HAP-1 (cell line): ENCODE measurements around the gene KSR2.
"Not testable (repeated sequence)": the region's sequence is repeated elsewhere in the genome, so short reads cannot be mapped to it uniquely, and the experiment has no call there.

Source experiments
- DNase-seq, 2 experiments: peaks; one replicate each; pipeline ENCODE4 v3.0.0-alpha.2; 2016 to 2020; ENCODE audit warnings: low spot score in 2 of 2
- H3K27me3 ChIP-seq: fragments of 250-450 bp; sonication (Bioruptor Pico); 2 replicates; pipeline ENCODE4 v1.5.1; 2020; ENCODE audit warnings: low read depth, mild to moderate bottlenecking, moderate library complexity
- H3K36me3 ChIP-seq: fragments of 250-450 bp; sonication (Bioruptor Pico); replicated peaks from 2 replicates; pipeline ENCODE4 v1.5.1; 2020; ENCODE audit warnings: mild to moderate bottlenecking
- H3K4me1 ChIP-seq: fragments of 250-450 bp; sonication (Bioruptor Pico); 2 replicates; pipeline ENCODE4 v1.5.1; 2020; ENCODE audit warnings: mild to moderate bottlenecking
- H3K4me3 ChIP-seq: fragments of 250-450 bp; sonication (Bioruptor Pico); 2 replicates; pipeline ENCODE4 v1.5.1; 2020; ENCODE audit warnings: mild to moderate bottlenecking, moderate library complexity
- H3K9me3 ChIP-seq: fragments of 250-450 bp; sonication (Bioruptor Pico); 2 replicates; pipeline ENCODE4 v1.5.1; 2020; ENCODE audit warnings: mild to moderate bottlenecking, moderate library complexity
- in situ Hi-C: fragments of 300-500 bp; cut with MboI; formaldehyde crosslinking; loops from 3 replicates; pipeline ENCODE4 v1.14.3; 2020; ENCODE audit warnings: low sequenced_read_pairs, inconsistent platforms, mixed read lengths

The KSR2 gene

GRCh38 chr12:117803001-117803400 lies 165.8 kb downstream of the KSR2 start:
- no peaks in the 10 kb centered on the region for H3K4me1 ChIP-seq
- H3K4me3 ChIP-seq, result no peak overlapping the region
- H3K27me3 ChIP-seq, result no peaks in the 10 kb centered on the region
- no peaks in the 10 kb centered on the region for H3K36me3 ChIP-seq
- H3K9me3 ChIP-seq, result no peaks in the 10 kb centered on the region
- in situ Hi-C loops, result no loop called here
- no peak for DNase-seq

DNA sequence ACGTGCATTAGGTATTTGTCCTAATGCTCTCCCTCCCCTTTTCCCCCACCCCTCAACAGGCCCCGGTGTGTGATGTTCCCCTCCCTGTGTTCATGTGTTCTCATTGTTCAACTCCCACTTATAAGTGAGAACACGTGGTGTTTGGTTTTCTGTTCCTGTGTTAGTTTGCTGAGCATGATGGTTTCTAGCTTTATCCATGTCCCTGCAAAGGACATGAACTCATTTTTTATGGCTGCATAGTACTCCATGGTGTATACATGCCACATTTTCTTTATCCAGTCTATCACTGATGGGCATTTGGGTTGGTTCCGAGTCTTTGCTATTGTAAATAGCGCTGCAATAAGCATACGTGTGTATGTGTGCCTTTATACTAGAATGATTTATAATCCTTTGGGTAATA lies 168.1 kb downstream of the KSR2 start:
- in situ Hi-C loops, H3K4me1 ChIP-seq, H3K4me3 ChIP-seq, H3K27me3 ChIP-seq, H3K36me3 ChIP-seq, H3K9me3 ChIP-seq, DNase-seq: not testable (repeated sequence)

DNA sequence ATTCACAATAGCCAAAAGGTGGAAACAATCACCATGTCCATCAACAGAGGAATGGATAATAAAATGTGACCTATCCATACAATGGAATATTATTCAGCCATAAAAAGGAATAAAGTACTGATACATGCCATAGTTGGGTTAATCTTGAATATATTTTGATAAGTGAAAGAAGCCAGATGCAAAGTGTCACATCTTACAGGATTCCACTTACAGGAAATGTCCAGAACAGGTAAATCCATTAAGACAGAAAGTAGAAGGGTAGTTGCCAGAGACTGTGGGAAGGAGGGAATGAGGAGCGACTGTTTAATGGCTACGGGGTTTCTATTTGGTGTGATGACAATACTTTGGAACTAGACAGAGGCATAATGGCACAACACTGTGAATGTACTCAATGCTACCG lies 171.6 kb downstream of the KSR2 start:
- DNase-seq, result no peak
- Histone ChIP-seq H3K27me3 (no peaks in the 10 kb centered on the region), H3K36me3 (no peaks in the 10 kb centered on the region), H3K4me1 (no peaks in the 10 kb centered on the region), H3K4me3 (no peak overlapping the region), H3K9me3 (no peaks in the 10 kb centered on the region)
- in situ Hi-C loops, result no loop called here

DNA sequence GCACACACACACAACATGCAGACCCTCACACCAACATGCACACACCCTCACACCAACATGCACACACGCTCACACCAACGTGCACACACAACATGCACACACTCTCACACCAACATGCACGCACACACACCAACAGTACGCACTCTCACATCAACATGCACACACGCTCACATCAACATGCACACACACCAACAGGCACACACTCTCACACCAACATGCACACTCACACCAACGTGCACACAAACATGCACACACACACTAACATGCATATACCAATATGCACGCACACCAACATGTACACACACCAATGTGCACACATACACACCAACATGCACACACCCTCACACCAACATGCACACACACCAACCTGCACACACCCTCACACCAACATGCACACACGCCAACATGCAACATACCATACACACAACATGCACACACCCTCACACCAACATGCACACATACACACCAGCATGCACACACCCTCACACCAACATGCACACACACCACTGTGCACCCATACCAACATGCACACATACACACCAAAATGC lies 175.8 kb downstream of the KSR2 start:
- in situ Hi-C loops, result no loop called here
- DNase-seq, result no peak
- no peaks in the 10 kb centered on the region for H3K9me3 ChIP-seq
- no peaks in the 10 kb centered on the region for H3K36me3 ChIP-seq
- H3K4me3 ChIP-seq, result no peak overlapping the region
- no peaks in the 10 kb centered on the region; the same call in 1 of the 2 replicates for H3K27me3 ChIP-seq
- no peaks in the 10 kb centered on the region for H3K4me1 ChIP-seq

DNA sequence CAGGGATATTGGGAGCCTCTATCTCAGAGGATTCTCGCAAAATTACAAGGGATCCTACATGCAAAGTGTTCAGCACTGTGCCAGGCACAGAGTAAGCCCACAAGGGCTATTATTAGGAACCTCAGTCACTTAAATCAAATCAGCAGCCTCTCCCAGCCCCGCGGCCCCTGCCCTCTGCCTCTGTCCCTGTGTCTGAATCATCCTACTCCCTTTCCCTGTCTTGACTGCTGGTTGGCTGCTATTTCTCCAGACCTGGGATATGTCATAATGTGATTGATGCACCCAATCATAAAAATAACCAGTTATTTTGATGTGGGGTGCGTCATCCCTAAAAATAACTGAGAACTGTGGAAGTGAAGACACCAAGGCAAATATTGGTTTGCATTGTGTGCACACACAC lies 176.3 kb downstream of the KSR2 start:
- in situ Hi-C loops, result no loop called here

GRCh38 chr12:117790948-117791347 lies 177.8 kb downstream of the KSR2 start:
- no peaks in the 10 kb centered on the region for H3K4me1 ChIP-seq
- no peak overlapping the region for H3K4me3 ChIP-seq
- H3K27me3 ChIP-seq, result no peaks in the 10 kb centered on the region; the same call in 1 of the 2 replicates
- in situ Hi-C loops, result no loop called here
- H3K36me3 ChIP-seq, result no peaks in the 10 kb centered on the region
- H3K9me3 ChIP-seq, result no peaks in the 10 kb centered on the region
- no peak for DNase-seq

More for the DNA sequence above, 176.3 kb downstream of the KSR2 start:
- Histone ChIP-seq H3K9me3 (no peaks in the 10 kb centered on the region), H3K4me3 (no peak overlapping the region), H3K36me3 (no peaks in the 10 kb centered on the region), H3K27me3 (no peaks in the 10 kb centered on the region; the same call in 1 of the 2 replicates), H3K4me1 (no peaks in the 10 kb centered on the region)
- no peak for DNase-seq

DNA sequence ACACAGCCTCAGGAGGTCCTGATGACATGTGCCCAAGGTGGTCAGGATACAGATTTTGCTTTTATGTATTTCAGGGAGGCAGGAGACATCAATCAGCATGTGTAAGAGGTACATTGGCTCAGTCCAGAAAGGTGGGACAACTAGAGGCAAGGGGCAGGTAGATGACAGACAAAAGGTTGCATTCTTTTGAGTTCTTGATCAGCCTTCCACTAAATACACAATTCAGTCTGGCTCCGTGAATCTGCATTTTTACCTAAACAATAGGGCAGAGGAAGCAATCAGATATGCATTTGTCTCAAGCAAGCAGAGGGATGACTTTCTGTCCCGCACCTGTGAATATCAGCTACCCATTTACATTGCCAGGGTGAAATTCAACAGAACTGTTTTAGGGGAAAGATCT lies 178.6 kb downstream of the KSR2 start:
- in situ Hi-C loops, result no loop called here
- Histone ChIP-seq H3K27me3 (no peaks in the 10 kb centered on the region; the same call in 1 of the 2 replicates), H3K36me3 (no peaks in the 10 kb centered on the region), H3K4me1 (no peaks in the 10 kb centered on the region), H3K4me3 (no peak overlapping the region), H3K9me3 (no peaks in the 10 kb centered on the region)
- no peak for DNase-seq

DNA sequence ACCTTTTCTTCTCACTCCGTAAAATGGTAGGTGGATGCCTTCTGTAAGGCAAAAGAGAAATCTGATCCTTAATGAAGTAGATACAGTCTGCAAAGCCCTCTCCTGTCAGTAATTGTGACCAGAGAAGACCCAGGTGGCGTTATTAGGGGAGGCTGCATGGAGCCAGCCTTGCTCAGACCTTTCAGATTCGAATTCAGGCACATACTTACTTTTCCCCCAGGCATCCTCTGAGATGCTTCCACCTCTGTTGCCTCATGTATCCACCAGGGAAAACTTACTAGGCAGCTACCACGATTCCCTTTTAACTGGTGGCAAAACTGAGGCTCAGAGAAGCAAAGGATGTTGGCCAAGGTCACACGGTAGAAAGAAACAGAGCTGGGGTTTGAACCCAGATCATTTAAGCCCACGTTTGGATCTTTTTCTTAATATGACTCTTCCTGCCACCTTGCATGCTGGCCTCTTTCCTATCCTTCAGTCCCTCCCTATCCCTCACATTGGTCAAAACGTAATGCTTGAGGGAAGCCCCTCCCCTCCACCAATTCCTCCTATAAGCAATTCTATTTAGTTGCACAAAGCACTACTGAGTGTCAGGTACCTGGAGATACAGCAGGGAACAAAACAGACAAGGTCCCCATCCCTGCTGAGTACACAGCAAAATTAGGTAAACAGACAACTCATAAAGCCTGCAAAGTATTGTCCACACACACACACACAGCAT lies 179.4 kb downstream of the KSR2 start:
- in situ Hi-C loops, result no loop called here
- H3K9me3 ChIP-seq, result no peaks in the 10 kb centered on the region
- no peaks in the 10 kb centered on the region for H3K4me1 ChIP-seq
- no peaks in the 10 kb centered on the region for H3K36me3 ChIP-seq
- DNase-seq, result no peak
- no peak overlapping the region for H3K4me3 ChIP-seq
- no peaks in the 10 kb centered on the region; the same call in 1 of the 2 replicates for H3K27me3 ChIP-seq

DNA sequence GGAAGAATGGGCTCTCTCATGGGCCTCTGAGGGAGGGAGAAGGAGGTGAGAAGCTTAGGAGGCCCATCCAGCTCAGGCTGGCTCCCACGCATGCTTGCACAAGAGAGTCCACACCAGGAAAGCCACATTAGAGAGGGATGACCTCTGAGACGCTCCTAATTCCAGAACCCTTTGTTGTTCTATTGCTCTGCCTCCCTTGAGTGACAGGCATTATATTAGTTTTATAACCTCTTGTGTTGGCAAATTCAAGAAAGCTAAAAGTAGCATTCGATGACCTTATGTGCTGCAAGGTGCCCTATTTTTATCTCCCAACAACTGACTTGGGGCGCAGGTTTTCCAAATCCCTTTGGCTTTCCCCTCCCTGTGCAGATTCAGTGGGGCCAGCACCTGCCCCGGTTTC lies 190.1 kb downstream of the KSR2 start:
- no peak overlapping the region for H3K4me3 ChIP-seq
- H3K4me1 ChIP-seq, result no peaks in the 10 kb centered on the region
- no peaks in the 10 kb centered on the region for H3K9me3 ChIP-seq
- H3K36me3 ChIP-seq, result no peaks in the 10 kb centered on the region
- no peaks in the 10 kb centered on the region for H3K27me3 ChIP-seq
- in situ Hi-C loops, result no loop called here
- no peak for DNase-seq

GRCh38 chr12:117774941-117775775 lies 193.6 kb downstream of the KSR2 start:
- H3K36me3 ChIP-seq, result no peaks in the 10 kb centered on the region
- DNase-seq, result no peak
- H3K4me1 ChIP-seq, result no peaks in the 10 kb centered on the region
- H3K4me3 ChIP-seq, result no peak overlapping the region
- H3K27me3 ChIP-seq, result no peaks in the 10 kb centered on the region
- in situ Hi-C loops, result no loop called here
- H3K9me3 ChIP-seq, result no peaks in the 10 kb centered on the region

GRCh38 chr12:117768860-117769259 lies 199.9 kb downstream of the KSR2 start:
- H3K36me3 ChIP-seq, result no peaks in the 10 kb centered on the region
- H3K4me3 ChIP-seq, result no peak overlapping the region
- H3K27me3 ChIP-seq, result no peaks in the 10 kb centered on the region
- DNase-seq, result no peak
- no peaks in the 10 kb centered on the region; the same call in 1 of the 2 replicates for H3K9me3 ChIP-seq
- in situ Hi-C loops, result no loop called here
- H3K4me1 ChIP-seq, result no peaks in the 10 kb centered on the region

DNA sequence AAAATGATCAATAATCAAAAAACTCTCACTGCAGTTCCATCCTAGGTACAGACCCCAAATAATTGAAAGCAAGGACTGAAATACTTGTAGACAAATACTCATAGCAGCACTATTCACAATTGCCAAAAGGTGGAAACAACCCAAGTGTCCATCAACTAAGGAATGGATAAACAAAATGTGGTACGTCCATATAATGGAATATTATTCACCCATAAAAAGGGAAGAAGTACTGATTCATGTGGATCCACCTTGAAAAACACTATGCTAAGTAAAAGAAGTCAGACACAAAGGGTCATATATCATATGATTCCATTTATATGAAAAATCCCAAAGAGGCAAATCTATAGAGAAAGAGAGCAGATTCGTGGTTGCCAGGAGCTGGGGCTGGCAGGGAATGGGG lies 202.8 kb downstream of the KSR2 start:
- Histone ChIP-seq H3K4me3 (no peak overlapping the region), H3K9me3 (no peaks in the 10 kb centered on the region; the same call in 1 of the 2 replicates), H3K36me3 (no peaks in the 10 kb centered on the region), H3K27me3 (no peaks in the 10 kb centered on the region), H3K4me1 (no peaks in the 10 kb centered on the region)
- in situ Hi-C loops, result no loop called here
- DNase-seq, result no peak

- no peaks in the 10 kb centered on the region for H3K36me3 ChIP-seq
- H3K27me3 ChIP-seq, result no peaks in the 10 kb centered on the region
- H3K4me1 ChIP-seq, result no peaks in the 10 kb centered on the region
- no peak overlapping the region for H3K4me3 ChIP-seq
- H3K9me3 ChIP-seq, result no peaks in the 10 kb centered on the region; the same call in 1 of the 2 replicates
- DNase-seq, result no peak
- in situ Hi-C loops, result no loop called here
Observed at GRCh38 chr12:117762143-117762542, 206.6 kb downstream of the KSR2 start.

- no peaks in the 10 kb centered on the region for H3K36me3 ChIP-seq
- H3K9me3 ChIP-seq, result no peaks in the 10 kb centered on the region; the same call in 1 of the 2 replicates
- no peak overlapping the region for H3K4me3 ChIP-seq
- no peak for DNase-seq
- no peaks in the 10 kb centered on the region for H3K4me1 ChIP-seq
- no peaks in the 10 kb centered on the region for H3K27me3 ChIP-seq
- in situ Hi-C loops, result no loop called here
Observed at GRCh38 chr12:117761528-117762100, 207.2 kb downstream of the KSR2 start.
